Measurements from ENCODE around the gene SZRD1.

DNA sequence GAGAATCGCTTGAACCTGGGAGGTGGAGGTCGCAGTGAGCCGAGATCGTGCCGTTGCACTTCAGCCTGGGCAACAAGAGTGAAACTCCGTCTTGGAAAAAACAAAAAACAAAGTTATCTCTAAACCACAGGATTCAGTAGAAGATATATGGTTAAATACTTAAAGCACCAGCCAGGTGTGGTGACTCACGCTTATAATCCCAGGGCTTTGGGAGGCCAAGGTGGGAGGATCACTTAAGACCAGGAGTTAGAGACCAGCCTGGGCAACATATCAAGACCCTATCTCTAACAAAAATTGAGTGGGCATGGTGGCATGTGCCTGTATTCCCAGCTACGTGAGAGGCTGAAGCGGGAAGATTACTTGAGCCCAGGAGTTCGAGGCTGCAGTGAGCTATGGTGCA, 79.1 kb downstream of the SZRD1 start:
- no peak for TF ChIP-seq EP300 (IDR thresholded peaks at IDR 0.05)
- TF ChIP-seq, protein P1, sequence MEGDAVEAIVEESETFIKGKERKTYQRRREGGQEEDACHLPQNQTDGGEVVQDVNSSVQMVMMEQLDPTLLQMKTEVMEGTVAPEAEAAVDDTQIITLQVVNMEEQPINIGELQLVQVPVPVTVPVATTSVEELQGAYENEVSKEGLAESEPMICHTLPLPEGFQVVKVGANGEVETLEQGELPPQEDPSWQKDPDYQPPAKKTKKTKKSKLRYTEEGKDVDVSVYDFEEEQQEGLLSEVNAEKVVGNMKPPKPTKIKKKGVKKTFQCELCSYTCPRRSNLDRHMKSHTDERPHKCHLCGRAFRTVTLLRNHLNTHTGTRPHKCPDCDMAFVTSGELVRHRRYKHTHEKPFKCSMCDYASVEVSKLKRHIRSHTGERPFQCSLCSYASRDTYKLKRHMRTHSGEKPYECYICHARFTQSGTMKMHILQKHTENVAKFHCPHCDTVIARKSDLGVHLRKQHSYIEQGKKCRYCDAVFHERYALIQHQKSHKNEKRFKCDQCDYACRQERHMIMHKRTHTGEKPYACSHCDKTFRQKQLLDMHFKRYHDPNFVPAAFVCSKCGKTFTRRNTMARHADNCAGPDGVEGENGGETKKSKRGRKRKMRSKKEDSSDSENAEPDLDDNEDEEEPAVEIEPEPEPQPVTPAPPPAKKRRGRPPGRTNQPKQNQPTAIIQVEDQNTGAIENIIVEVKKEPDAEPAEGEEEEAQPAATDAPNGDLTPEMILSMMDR (IDR thresholded peaks at IDR 0.05) = no peak
- TF ChIP-seq POLR2A (IDR thresholded peaks at IDR 0.05) = no peak
- TF ChIP-seq POLR2AphosphoS5 (IDR thresholded peaks at IDR 0.05) = no peak

Data from gastroesophageal sphincter (tissue), 3 donors.